ENCODE measurements around the gene XAB2. TPM values are rescaled to one million over a fixed set of nuclear protein-coding genes. Genes with fewer than 3 reads are reported as not detected.

The XAB2 gene
- 23.1 TPM for total RNA-seq
- 10 to 100 TPM; 23.0 to 34.6 (median 28.0) TPM for polyA plus RNA-seq (ENCODE audit: insufficient read depth in 1 of 8, insufficient read length in 8 of 8, low replicate concordance in 1 of 8)
- long read RNA-seq, donor 1, partial matches to known transcripts: 0 of 4 reads
- long read RNA-seq, donor 1, other reads (novel, unspliced or antisense): 0 of 4 reads
- long read RNA-seq, donor 2: 0 reads
- long read RNA-seq, donor 3, transcript XAB2-201 (19 exons, 2,667 nt): major isoform, 7 of 43 reads
- long read RNA-seq, donor 3, partial matches to known transcripts: 6 of 43 reads
- long read RNA-seq, donor 3, other reads (novel, unspliced or antisense): 30 of 43 reads
- long read RNA-seq, donor 4, partial matches to known transcripts: 0 of 3 reads
- long read RNA-seq, donor 4, other reads (novel, unspliced or antisense): 0 of 3 reads
- long read RNA-seq, donor 5, transcript XAB2-201 (19 exons, 2,667 nt): major isoform, 6 of 6 reads
- long read RNA-seq, donor 5, partial matches to known transcripts: 0 of 6 reads
- long read RNA-seq, donor 5, other reads (novel, unspliced or antisense): 0 of 6 reads
- long read RNA-seq, donor 6, transcript XAB2-201 (19 exons, 2,667 nt): major isoform, 8 of 112 reads
- long read RNA-seq, donor 6, partial matches to known transcripts: 10 of 112 reads
- long read RNA-seq, donor 6, other reads (novel, unspliced or antisense): 94 of 112 reads
- long read RNA-seq, donor 7, transcript XAB2-201 (19 exons, 2,667 nt): major isoform, 6 of 6 reads
- long read RNA-seq, donor 7, partial matches to known transcripts: 0 of 6 reads
- long read RNA-seq, donor 7, other reads (novel, unspliced or antisense): 0 of 6 reads
- long read RNA-seq, donor 8, partial matches to known transcripts: 0 of 1 reads
- long read RNA-seq, donor 8, other reads (novel, unspliced or antisense): 0 of 1 reads
- long read RNA-seq, donor 9, transcript XAB2-201 (19 exons, 2,667 nt): major isoform, 5 of 83 reads
- long read RNA-seq, donor 9, partial matches to known transcripts: 6 of 83 reads
- long read RNA-seq, donor 9, other reads (novel, unspliced or antisense): 72 of 83 reads
- long read RNA-seq, donor 10, partial matches to known transcripts: 0 of 4 reads
- long read RNA-seq, donor 10, other reads (novel, unspliced or antisense): 0 of 4 reads
- long read RNA-seq, donor 11, partial matches to known transcripts: 0 of 9 reads
- long read RNA-seq, donor 11, other reads (novel, unspliced or antisense): 5 of 9 reads

GRCh38 chr19:7629347-7630054, at the start of gene XAB2, which contains the start of gene PET100:
Gene XAB2, minus strand, starts transcription at chr19:7629545. Its CDS starts 18 bp downstream, at chr19:7629527.
Gene PET100, plus strand, starts transcription at chr19:7629793. Its CDS starts 41 bp downstream, at chr19:7629834.
- Histone ChIP-seq H3K9me3 (replicated peaks; ENCODE audit: control insufficient read depth, low read depth, low read length) (no peaks in the 10 kb centered on the region), H3K4me3 (ENCODE audit: low read length) (peak within 1 kb of the TSS; percentile 93), H3K36me3 (ENCODE audit: control insufficient read depth, insufficient read depth, low read length) (peaks cover 28% of the 10 kb centered on the region), H3K27me3 (ENCODE audit: control insufficient read depth, insufficient read depth, low read length) (no peaks in the 10 kb centered on the region), H3K27ac (ENCODE audit: low read length) (peak within 1 kb of the TSS; percentile 48), H3K4me1 (ENCODE audit: control insufficient read depth, insufficient read depth, low read length) (peaks cover 21% of the 10 kb centered on the region)
- DNase-seq: peak; percentile 100
- WGBS (ENCODE audit: insufficient coverage): under 1% methylated on average over 39 of the region's 40 CpGs

GRCh38 chr19:7677669-7678311, 48.4 kb upstream of the XAB2 start:
- H3K9me3 ChIP-seq (replicated peaks; ENCODE audit: control insufficient read depth, low read depth, low read length): peaks cover 3% of the 10 kb centered on the region
- 40% methylated on average over 10 of the region's 12 CpGs for WGBS (ENCODE audit: insufficient coverage)
- H3K27me3 ChIP-seq (ENCODE audit: control insufficient read depth, insufficient read depth, low read length): peaks cover 11% of the 10 kb centered on the region
- H3K27ac ChIP-seq (ENCODE audit: low read length): no peak overlapping the region
- peaks cover 5% of the 10 kb centered on the region for H3K36me3 ChIP-seq (ENCODE audit: control insufficient read depth, insufficient read depth, low read length)
- peaks cover 12% of the 10 kb centered on the region for H3K4me1 ChIP-seq (ENCODE audit: control insufficient read depth, insufficient read depth, low read length)
- DNase-seq: no peak
- no peak overlapping the region for H3K4me3 ChIP-seq (ENCODE audit: low read length)

- H3K9me3 ChIP-seq (replicated peaks; ENCODE audit: control insufficient read depth, low read depth, low read length): peaks cover 3% of the 10 kb centered on the region
- no peak within 1 kb of the TSS for H3K4me3 ChIP-seq (ENCODE audit: low read length)
- WGBS (ENCODE audit: insufficient coverage): 38% methylated on average over 8 of the region's 10 CpGs
- DNase-seq: no peak
- peaks cover 10% of the 10 kb centered on the region for H3K4me1 ChIP-seq (ENCODE audit: control insufficient read depth, insufficient read depth, low read length)
- no peaks in the 10 kb centered on the region for H3K36me3 ChIP-seq (ENCODE audit: control insufficient read depth, insufficient read depth, low read length)
- H3K27me3 ChIP-seq (ENCODE audit: control insufficient read depth, insufficient read depth, low read length): peaks cover 12% of the 10 kb centered on the region
- no peak within 1 kb of the TSS for H3K27ac ChIP-seq (ENCODE audit: low read length)
Measured at GRCh38 chr19:7676854-7677253, 47.5 kb upstream of the XAB2 start, which contains the start of gene MCEMP1. Gene MCEMP1, plus strand, starts transcription at chr19:7677090. Its CDS starts 31 bp downstream, at chr19:7677121.

GRCh38 chr19:7676376-7676775, 47.0 kb upstream of the XAB2 start:
- no peak for DNase-seq
- Histone ChIP-seq H3K36me3 (ENCODE audit: control insufficient read depth, insufficient read depth, low read length) (no peaks in the 10 kb centered on the region), H3K4me1 (ENCODE audit: control insufficient read depth, insufficient read depth, low read length) (peaks cover 5% of the 10 kb centered on the region), H3K27ac (ENCODE audit: low read length) (no peak overlapping the region), H3K4me3 (ENCODE audit: low read length) (no peak overlapping the region), H3K27me3 (ENCODE audit: control insufficient read depth, insufficient read depth, low read length) (peaks cover 15% of the 10 kb centered on the region), H3K9me3 (replicated peaks; ENCODE audit: control insufficient read depth, low read depth, low read length) (peaks cover 3% of the 10 kb centered on the region)
- 24% methylated on average over 3 of the region's 7 CpGs for WGBS (ENCODE audit: insufficient coverage)

- H3K27me3 ChIP-seq (ENCODE audit: control insufficient read depth, insufficient read depth, low read length): peaks cover 28% of the 10 kb centered on the region
- peak; percentile 70 for DNase-seq
- peaks cover 4% of the 10 kb centered on the region for H3K4me1 ChIP-seq (ENCODE audit: control insufficient read depth, insufficient read depth, low read length)
- H3K9me3 ChIP-seq (replicated peaks; ENCODE audit: control insufficient read depth, low read depth, low read length): peaks cover 3% of the 10 kb centered on the region
- 37% methylated on average over 10 of the region's 21 CpGs for WGBS (ENCODE audit: insufficient coverage)
- H3K4me3 ChIP-seq (ENCODE audit: low read length): no peak overlapping the region
- no peak overlapping the region for H3K27ac ChIP-seq (ENCODE audit: low read length)
- no peaks in the 10 kb centered on the region for H3K36me3 ChIP-seq (ENCODE audit: control insufficient read depth, insufficient read depth, low read length)
Measured at GRCh38 chr19:7674010-7675005, 45.0 kb upstream of the XAB2 start.

- H3K9me3 ChIP-seq (replicated peaks; ENCODE audit: control insufficient read depth, low read depth, low read length): peaks cover 3% of the 10 kb centered on the region
- H3K27me3 ChIP-seq (ENCODE audit: control insufficient read depth, insufficient read depth, low read length): peaks cover 30% of the 10 kb centered on the region
- H3K4me1 ChIP-seq (ENCODE audit: control insufficient read depth, insufficient read depth, low read length): peaks cover 4% of the 10 kb centered on the region
- DNase-seq: no peak
- no peaks in the 10 kb centered on the region for H3K36me3 ChIP-seq (ENCODE audit: control insufficient read depth, insufficient read depth, low read length)
- H3K27ac ChIP-seq (ENCODE audit: low read length): no peak overlapping the region
- 39% methylated on average over 8 of the region's 9 CpGs for WGBS (ENCODE audit: insufficient coverage)
- H3K4me3 ChIP-seq (ENCODE audit: low read length): no peak overlapping the region
Measured at GRCh38 chr19:7672522-7672921, 43.2 kb upstream of the XAB2 start.

- H3K4me3 ChIP-seq (ENCODE audit: low read length): no peak overlapping the region
- H3K36me3 ChIP-seq (ENCODE audit: control insufficient read depth, insufficient read depth, low read length): no peaks in the 10 kb centered on the region
- no peak for DNase-seq
- no peak overlapping the region for H3K27ac ChIP-seq (ENCODE audit: low read length)
- H3K9me3 ChIP-seq (replicated peaks; ENCODE audit: control insufficient read depth, low read depth, low read length): peaks cover 3% of the 10 kb centered on the region
- H3K27me3 ChIP-seq (ENCODE audit: control insufficient read depth, insufficient read depth, low read length): peaks cover 22% of the 10 kb centered on the region
- 21% methylated on average over 6 of the region's 9 CpGs for WGBS (ENCODE audit: insufficient coverage)
- H3K4me1 ChIP-seq (ENCODE audit: control insufficient read depth, insufficient read depth, low read length): peaks cover 4% of the 10 kb centered on the region
Measured at GRCh38 chr19:7670790-7671189, 41.4 kb upstream of the XAB2 start.

- peak; percentile 35 for DNase-seq
- Histone ChIP-seq H3K27ac (ENCODE audit: low read length) (no peak overlapping the region), H3K4me1 (ENCODE audit: control insufficient read depth, insufficient read depth, low read length) (peaks cover 6% of the 10 kb centered on the region), H3K9me3 (replicated peaks; ENCODE audit: control insufficient read depth, low read depth, low read length) (peaks cover 3% of the 10 kb centered on the region), H3K4me3 (ENCODE audit: low read length) (peak overlapping the region; percentile 24), H3K36me3 (ENCODE audit: control insufficient read depth, insufficient read depth, low read length) (no peaks in the 10 kb centered on the region), H3K27me3 (ENCODE audit: control insufficient read depth, insufficient read depth, low read length) (peaks cover 22% of the 10 kb centered on the region)
- 1% methylated on average over 38 of the region's 43 CpGs for WGBS (ENCODE audit: insufficient coverage)
Measured at GRCh38 chr19:7670150-7670783, 40.9 kb upstream of the XAB2 start.

Data from muscle of leg (tissue), 16 donors.